22Rv1 (cell line): ENCODE data around the gene SHE.

Source experiments
- ZFX ChIP-seq: fragments of 450-650 bp; IDR thresholded peaks from 2 replicates; pipeline ENCODE4 v1.6.1; 2017; ENCODE audit warnings: antibody characterized with exemption, borderline replicate concordance
- TF ChIP-seq, protein P1 (sequence below): fragments of 450-650 bp; IDR thresholded peaks from 2 replicates; pipeline ENCODE4 v1.5.1; 2017; ENCODE audit warnings: mild to moderate bottlenecking

DNA sequence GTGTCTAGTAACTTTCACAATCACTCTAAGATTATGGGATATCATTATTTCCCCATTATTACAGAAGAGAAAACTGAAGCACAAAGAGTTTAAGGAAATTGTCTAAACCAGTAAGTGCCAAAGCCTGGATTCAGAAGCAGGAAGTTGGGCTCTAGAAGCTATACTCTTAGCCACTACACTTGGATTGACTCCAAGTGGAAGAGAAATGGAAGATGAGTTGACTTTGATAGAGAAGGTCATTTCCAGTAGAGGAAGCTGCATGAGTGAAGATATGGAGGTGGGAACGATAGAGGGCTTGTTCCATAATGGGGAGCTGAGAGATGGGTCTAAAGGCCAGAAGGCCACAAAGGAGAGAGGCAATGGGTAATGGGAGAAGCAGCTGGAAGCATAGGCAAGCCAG lies 11.9 kb downstream of the SHE start:
- TF ChIP-seq, protein P1, sequence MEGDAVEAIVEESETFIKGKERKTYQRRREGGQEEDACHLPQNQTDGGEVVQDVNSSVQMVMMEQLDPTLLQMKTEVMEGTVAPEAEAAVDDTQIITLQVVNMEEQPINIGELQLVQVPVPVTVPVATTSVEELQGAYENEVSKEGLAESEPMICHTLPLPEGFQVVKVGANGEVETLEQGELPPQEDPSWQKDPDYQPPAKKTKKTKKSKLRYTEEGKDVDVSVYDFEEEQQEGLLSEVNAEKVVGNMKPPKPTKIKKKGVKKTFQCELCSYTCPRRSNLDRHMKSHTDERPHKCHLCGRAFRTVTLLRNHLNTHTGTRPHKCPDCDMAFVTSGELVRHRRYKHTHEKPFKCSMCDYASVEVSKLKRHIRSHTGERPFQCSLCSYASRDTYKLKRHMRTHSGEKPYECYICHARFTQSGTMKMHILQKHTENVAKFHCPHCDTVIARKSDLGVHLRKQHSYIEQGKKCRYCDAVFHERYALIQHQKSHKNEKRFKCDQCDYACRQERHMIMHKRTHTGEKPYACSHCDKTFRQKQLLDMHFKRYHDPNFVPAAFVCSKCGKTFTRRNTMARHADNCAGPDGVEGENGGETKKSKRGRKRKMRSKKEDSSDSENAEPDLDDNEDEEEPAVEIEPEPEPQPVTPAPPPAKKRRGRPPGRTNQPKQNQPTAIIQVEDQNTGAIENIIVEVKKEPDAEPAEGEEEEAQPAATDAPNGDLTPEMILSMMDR = no peak
- no peak for TF ChIP-seq ZFX
